Heart left ventricle (tissue), 13 donors: ENCODE data around the gene C2orf49.

ENCODE experiments used
- CTCF ChIP-seq, 12 donors: fragments of 200-600 bp; sonication (generic) in 4 of 12; IDR thresholded peaks; one replicate each; pipeline versions ENCODE4 v1.5.0 to v1.8.0; 2018 to 2022; ENCODE audit warnings: antibody characterized with exemption in 12 of 12, mild to moderate bottlenecking in 5 of 12
- POLR2A ChIP-seq, 2 donors: fragments of 450-650 bp; IDR thresholded peaks; one replicate each; pipeline ENCODE4 v1.6.1; 2017; ENCODE audit warnings: antibody characterized with exemption in 2 of 2, mild to moderate bottlenecking in 2 of 2, moderate library complexity in 2 of 2
- donor health status: ischemic (EF 13 %, LVEDD 7.1; RV severe dilation, severe dysfunction).
- donor health status: DM: no; HTN: yes; CAD: no.
- donor health status: DM: no; HTN: no; CAD: no.
- donor health status: ischemic (EF 25% LVEDD 6.9; RV normal size, moderate dysfunction).
- donor health status: ischemic (EF 25% LVEDD 5.7; RV mildly dilated, moderate dysfunction).
- donor health status: ischemic (EF 35%, LVEDD 5.7; RV mildly dilated, moderate dysfunction).
- donor health status: nonischemic (EF 11% LVEDD 7.7; RV severe dilation, severe dysfunction).
- donor health status: DM: yes; HTN: yes; CAD: no.
- donor health status: PGD.
- donor health status: ischemic (EF 29% LVEDD 5.4; RV normal size, mild dysfunction).
- donor health status: nonischemic (EF 23%, LVEDD 6.1; RV moderate dilation, normal function).

GRCh38 chr2:105380432-105381100, 43.2 kb downstream of the C2orf49 start:
- no peak for TF ChIP-seq POLR2A (IDR thresholded peaks at IDR 0.05)
- no peak for TF ChIP-seq CTCF (IDR thresholded peaks at IDR 0.05)
